Measurements from ENCODE around the gene OIP5.
"Not testable (repeated sequence)": the region's sequence is repeated elsewhere in the genome, so short reads cannot be mapped to it uniquely, and the experiment has no call there.

OIP5 gene

DNA sequence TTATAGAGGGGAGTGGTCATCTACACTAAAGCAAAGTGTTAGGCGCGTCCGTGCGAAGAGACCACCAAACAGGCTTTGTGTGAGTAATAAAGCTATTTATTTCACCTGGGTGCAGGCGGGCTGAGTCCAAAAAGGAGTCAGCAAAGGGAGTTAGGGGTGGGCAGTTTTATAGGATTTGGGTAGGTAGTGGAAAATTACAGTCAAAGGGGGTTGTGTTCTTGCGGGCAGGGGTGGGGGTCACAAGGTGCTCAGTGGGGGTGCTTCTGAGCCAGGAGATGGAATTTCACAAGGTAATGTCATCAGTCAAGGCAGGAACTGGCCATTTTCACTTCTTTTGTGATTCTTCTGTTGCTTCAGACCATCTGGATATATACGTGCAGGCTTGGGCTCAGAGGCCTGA lies 47.1 kb downstream of the OIP5 start:
- no peak for DNase-seq
- CTCF ChIA-PET = interaction anchor here (1.5 to 1.6 kb wide), 2 partner anchors 38 to 54 kb away, joined by 3 to 4 read pairs; partner anchors contain the start of gene CHP1
- Mint-ChIP-seq H3K4me1 (peaks cover 55% of the 10 kb centered on the region), H3K36me3 (peaks cover 46% of the 10 kb centered on the region), H3K9me3 (no peaks in the 10 kb centered on the region), H3K27me3 (peaks cover 4% of the 10 kb centered on the region), H3K27ac (peak overlapping the region; percentile 99), H3K4me3 (peak overlapping the region; percentile 96)

- peaks cover 4% of the 10 kb centered on the region for H3K27me3 Mint-ChIP-seq
- H3K36me3 Mint-ChIP-seq = peaks cover 51% of the 10 kb centered on the region
- H3K4me1 Mint-ChIP-seq = peaks cover 55% of the 10 kb centered on the region
- H3K27ac Mint-ChIP-seq = peak overlapping the region; percentile 99
- CTCF ChIA-PET = interaction anchor here (1.5 to 1.6 kb wide), 2 partner anchors 48 to 53 kb away, joined by 3 to 5 read pairs; partner anchors contain the start of genes CHP1, NUSAP1 and OIP5
- H3K9me3 Mint-ChIP-seq = no peaks in the 10 kb centered on the region
- no peak for DNase-seq
- peak overlapping the region; percentile 96 for H3K4me3 Mint-ChIP-seq
Measured at GRCh38 chr15:41284427-41285177, 47.8 kb downstream of the OIP5 start.

- DNase-seq = peak; percentile 98
- peaks cover 4% of the 10 kb centered on the region for H3K27me3 Mint-ChIP-seq
- CTCF ChIA-PET = interaction anchor here (1.5 kb wide), 1 partner anchor 49 kb away, joined by 5 read pairs; the partner anchor contains the start of genes NUSAP1 and OIP5
- no peaks in the 10 kb centered on the region for H3K9me3 Mint-ChIP-seq
- H3K4me3 Mint-ChIP-seq = peak overlapping the region; percentile 96
- H3K36me3 Mint-ChIP-seq = peaks cover 55% of the 10 kb centered on the region
- peaks cover 51% of the 10 kb centered on the region for H3K4me1 Mint-ChIP-seq
- H3K27ac Mint-ChIP-seq = peak overlapping the region; percentile 99
Measured at GRCh38 chr15:41283653-41284426, 48.6 kb downstream of the OIP5 start.

- DNase-seq = not testable (repeated sequence)
- H3K4me1 Mint-ChIP-seq = peaks cover 44% of the 10 kb centered on the region
Measured at GRCh38 chr15:41282980-41283652, 49.3 kb downstream of the OIP5 start.

DNA sequence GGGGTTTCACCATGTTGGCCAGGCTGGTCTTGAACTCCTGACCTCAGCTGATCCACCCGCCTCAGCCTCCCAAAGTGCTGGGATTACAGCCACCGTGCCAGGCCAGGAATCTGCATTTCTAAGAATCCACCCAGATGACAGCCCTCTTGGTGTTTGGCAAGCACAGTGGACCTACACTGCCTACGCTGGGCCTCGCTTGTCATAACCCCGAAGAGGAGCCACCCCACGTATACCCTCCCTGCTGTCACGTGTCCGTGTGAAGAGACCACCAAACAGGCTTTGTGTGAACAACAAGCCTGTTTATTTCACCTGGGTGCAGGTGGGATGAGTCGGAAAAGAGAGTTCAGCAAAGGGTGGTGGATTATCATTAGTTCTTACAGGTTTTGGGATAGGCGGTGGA lies 50.0 kb downstream of the OIP5 start:
- H3K27ac Mint-ChIP-seq = peak overlapping the region; percentile 99
- CTCF ChIA-PET, DNase-seq, H3K4me3 Mint-ChIP-seq, H3K27me3 Mint-ChIP-seq, H3K9me3 Mint-ChIP-seq: not testable (repeated sequence)
- peaks cover 38% of the 10 kb centered on the region for H3K4me1 Mint-ChIP-seq
- H3K36me3 Mint-ChIP-seq = peaks cover 46% of the 10 kb centered on the region

More at GRCh38 chr15:41282980-41283652, 49.3 kb downstream of the OIP5 start:
- H3K9me3 Mint-ChIP-seq, H3K27me3 Mint-ChIP-seq: not testable (repeated sequence)
- CTCF ChIA-PET = interaction anchor here (1.5 kb wide), 1 partner anchor 50 kb away, joined by 5 read pairs; the partner anchor contains the start of genes NUSAP1 and OIP5
- peak overlapping the region; percentile 96 for H3K4me3 Mint-ChIP-seq
- peak overlapping the region; percentile 99 for H3K27ac Mint-ChIP-seq
- peaks cover 52% of the 10 kb centered on the region for H3K36me3 Mint-ChIP-seq

- no peaks in the 10 kb centered on the region for H3K9me3 Mint-ChIP-seq
- H3K36me3 Mint-ChIP-seq = peaks cover 43% of the 10 kb centered on the region
- CTCF ChIA-PET = no interaction called here
- no peak overlapping the region for H3K4me3 Mint-ChIP-seq
- peaks cover 4% of the 10 kb centered on the region for H3K27me3 Mint-ChIP-seq
- H3K27ac Mint-ChIP-seq = peak overlapping the region; percentile 20
- no peak for DNase-seq
- H3K4me1 Mint-ChIP-seq = peaks cover 26% of the 10 kb centered on the region
Measured at GRCh38 chr15:41281236-41281635, 51.2 kb downstream of the OIP5 start.

DNA sequence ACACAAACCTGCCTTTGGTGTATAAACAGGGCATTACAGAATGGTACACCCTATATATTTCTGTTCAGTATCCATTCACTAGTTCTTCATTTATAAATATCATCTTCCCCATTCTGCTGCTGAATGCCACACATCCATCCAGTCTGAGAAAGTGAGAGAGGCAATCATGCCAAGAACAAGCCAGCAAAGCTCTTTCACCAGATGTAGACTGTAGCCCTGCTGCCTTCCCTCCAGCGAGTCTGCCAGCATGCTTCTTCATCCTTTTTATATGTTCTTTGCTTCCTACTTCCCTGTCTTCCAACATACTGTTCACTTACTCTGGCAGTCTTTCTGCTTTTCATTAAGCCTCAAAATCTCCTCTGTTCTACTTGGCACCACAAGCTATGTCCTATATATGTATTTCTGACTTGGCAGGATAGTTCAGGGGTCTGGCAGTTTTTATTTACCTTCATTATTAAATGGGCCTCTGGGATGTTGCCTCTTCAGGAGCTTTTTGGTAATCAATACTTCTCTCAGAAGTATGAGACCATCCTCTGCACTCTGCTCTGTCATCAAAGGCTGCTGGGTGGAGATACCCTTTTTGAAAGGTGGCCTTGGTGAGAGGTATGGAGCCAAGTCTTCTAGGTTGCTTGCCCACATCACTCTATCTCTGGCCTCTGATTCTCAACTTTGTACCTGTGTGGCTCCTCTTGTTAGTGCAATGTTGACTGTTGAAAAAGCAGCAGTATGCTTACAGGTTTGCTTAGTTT lies 52.7 kb downstream of the OIP5 start:
- H3K4me1 Mint-ChIP-seq = peaks cover 14% of the 10 kb centered on the region
- CTCF ChIA-PET = no interaction called here
- no peak overlapping the region for H3K27ac Mint-ChIP-seq
- no peaks in the 10 kb centered on the region for H3K9me3 Mint-ChIP-seq
- no peak overlapping the region for H3K4me3 Mint-ChIP-seq
- peaks cover 4% of the 10 kb centered on the region for H3K27me3 Mint-ChIP-seq
- peaks cover 30% of the 10 kb centered on the region for H3K36me3 Mint-ChIP-seq
- no peak for DNase-seq

- H3K27ac Mint-ChIP-seq = no peak overlapping the region
- no peak overlapping the region for H3K4me3 Mint-ChIP-seq
Measured at GRCh38 chr15:41278319-41278718, 54.1 kb downstream of the OIP5 start.

DNA sequence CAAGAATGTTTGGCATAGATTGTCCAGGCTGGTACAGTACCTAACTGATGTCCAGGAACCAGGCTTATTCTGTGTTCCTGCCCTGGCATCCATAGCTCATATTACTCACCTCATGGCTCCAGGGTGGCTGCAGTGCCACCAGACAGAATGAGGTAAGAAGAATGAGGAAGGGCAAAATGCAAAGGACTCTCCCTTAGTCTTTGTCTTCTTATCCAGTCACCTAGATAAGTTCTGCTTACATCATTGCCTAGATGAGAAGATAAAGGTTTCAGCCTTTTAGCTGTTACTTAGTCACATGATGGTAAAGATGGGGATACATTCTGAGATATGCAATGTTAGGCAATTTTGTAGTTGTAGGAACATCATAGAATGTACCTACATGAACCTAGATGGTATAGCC lies 55.6 kb downstream of the OIP5 start:
- no peaks in the 10 kb centered on the region for H3K27me3 Mint-ChIP-seq
- DNase-seq = no peak
- peaks cover 25% of the 10 kb centered on the region for H3K36me3 Mint-ChIP-seq
- H3K9me3 Mint-ChIP-seq = no peaks in the 10 kb centered on the region
- no peaks in the 10 kb centered on the region for H3K4me1 Mint-ChIP-seq
- H3K27ac Mint-ChIP-seq = no peak overlapping the region
- H3K4me3 Mint-ChIP-seq = no peak overlapping the region
- CTCF ChIA-PET = no interaction called here

More at GRCh38 chr15:41278319-41278718, 54.1 kb downstream of the OIP5 start:
- Mint-ChIP-seq H3K36me3 (peaks cover 24% of the 10 kb centered on the region), H3K27me3 (no peaks in the 10 kb centered on the region), H3K4me1 (peaks cover 10% of the 10 kb centered on the region), H3K9me3 (no peaks in the 10 kb centered on the region)
- DNase-seq = no peak
- CTCF ChIA-PET = no interaction called here

DNA sequence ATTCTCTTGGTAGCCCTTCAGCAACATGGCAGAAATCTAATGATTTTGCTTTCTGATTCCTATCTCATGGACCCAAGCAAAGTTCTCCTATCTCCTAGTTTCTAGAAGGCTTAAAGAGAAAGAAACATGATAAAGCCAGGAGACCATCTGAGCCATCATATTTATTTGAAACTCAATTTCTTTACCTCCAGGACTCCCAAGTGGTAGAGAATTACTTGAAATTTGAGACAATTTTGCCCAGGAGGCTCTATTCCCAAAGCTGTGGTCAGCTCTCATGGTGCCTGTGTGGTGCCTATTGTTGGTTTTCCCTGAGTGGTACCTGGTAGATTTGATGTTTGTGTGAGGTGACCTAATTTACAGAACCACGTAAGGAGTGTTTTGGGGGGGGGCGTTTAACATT lies 62.5 kb downstream of the OIP5 start:
- Mint-ChIP-seq H3K9me3 (no peaks in the 10 kb centered on the region), H3K27me3 (no peaks in the 10 kb centered on the region), H3K36me3 (peaks cover 18% of the 10 kb centered on the region), H3K4me1 (no peaks in the 10 kb centered on the region), H3K4me3 (no peak overlapping the region), H3K27ac (no peak overlapping the region)
- CTCF ChIA-PET = no interaction called here
- no peak for DNase-seq

- H3K4me1 Mint-ChIP-seq = no peaks in the 10 kb centered on the region
- H3K27me3 Mint-ChIP-seq = no peaks in the 10 kb centered on the region
- peaks cover 19% of the 10 kb centered on the region for H3K36me3 Mint-ChIP-seq
- DNase-seq = no peak
- H3K4me3 Mint-ChIP-seq = no peak overlapping the region
- CTCF ChIA-PET = no interaction called here
- H3K27ac Mint-ChIP-seq = no peak overlapping the region
- no peaks in the 10 kb centered on the region for H3K9me3 Mint-ChIP-seq
Measured at GRCh38 chr15:41263891-41264351, 68.5 kb downstream of the OIP5 start.

DNA sequence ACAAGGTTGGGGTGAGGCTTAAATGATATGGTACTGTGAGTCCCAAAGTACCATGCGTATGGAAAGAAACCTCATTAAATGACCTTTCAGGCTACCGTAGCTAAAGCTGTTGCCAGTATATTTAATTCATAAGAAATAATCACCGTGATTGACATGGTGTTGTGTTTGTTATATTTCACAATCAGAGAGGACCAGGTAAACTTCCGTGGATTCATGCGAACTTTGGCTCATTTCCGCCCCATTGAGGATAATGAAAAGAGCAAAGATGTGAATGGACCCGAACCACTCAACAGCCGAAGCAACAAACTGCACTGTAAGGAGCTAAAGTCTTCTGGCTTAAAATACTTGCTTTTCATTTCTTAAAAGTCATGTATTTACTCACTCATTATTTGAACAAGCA lies 69.8 kb downstream of the OIP5 start:
- H3K4me1 Mint-ChIP-seq = no peaks in the 10 kb centered on the region
- CTCF ChIA-PET = no interaction called here

GRCh38 chr15:41260924-41261323 lies 71.5 kb downstream of the OIP5 start:
- H3K9me3 Mint-ChIP-seq, H3K27me3 Mint-ChIP-seq, DNase-seq, H3K27ac Mint-ChIP-seq, CTCF ChIA-PET, H3K4me3 Mint-ChIP-seq, H3K4me1 Mint-ChIP-seq: not testable (repeated sequence)
- peaks cover 18% of the 10 kb centered on the region for H3K36me3 Mint-ChIP-seq

More for the DNA sequence above, 69.8 kb downstream of the OIP5 start:
- Mint-ChIP-seq H3K27me3 (no peaks in the 10 kb centered on the region), H3K4me3 (no peak overlapping the region), H3K27ac (no peak overlapping the region), H3K9me3 (no peaks in the 10 kb centered on the region), H3K36me3 (peaks cover 25% of the 10 kb centered on the region)
- no peak for DNase-seq
